ENCODE data around the gene LPAR1.

- TF ChIP-seq CTCF (IDR thresholded peaks at IDR 0.05 in 2 of 3, conservative IDR thresholded peaks at IDR 0.05 in 1 of 3; ENCODE audit: control insufficient read depth in 2 of 3, extremely low read depth in 1 of 3, insufficient read depth in 1 of 3, low read depth in 3 of 3, low read length in 3 of 3) (no peak), TCF7 (IDR thresholded peaks at IDR 0.05; ENCODE audit: borderline replicate concordance) (no peak), SRF (IDR thresholded peaks at IDR 0.05; ENCODE audit: low read depth in 2 of 2, low read length in 2 of 2) (no peak), POLR2A (IDR thresholded peaks at IDR 0.05; ENCODE audit: low read depth, low read length) (no peak), GABPA (IDR thresholded peaks at IDR 0.05; ENCODE audit: low read depth) (no peak), BCL11A (IDR thresholded peaks at IDR 0.05; ENCODE audit: low read depth, low read length) (no peak), POLR2AphosphoS5 (IDR thresholded peaks at IDR 0.05; ENCODE audit: low read length) (no peak), DPF2 (IDR thresholded peaks at IDR 0.05) (no peak), ZNF592 (IDR thresholded peaks at IDR 0.05) (no peak), MAX (IDR thresholded peaks at IDR 0.05; ENCODE audit: low read depth, low read length) (no peak)
These were observed 28.2 kb upstream of the LPAR1 start for GRCh38 chr9:111066468-111066867.

Data from GM12878 (cell line).